Vagina (tissue), 2 donors: ENCODE measurements around the gene DUSP15.

Source experiments
- CTCF ChIP-seq, 3 experiments: fragments of 450-650 bp in 2 of 3; fragments of 200-600 bp in 1 of 3; sonication (generic) in 1 of 3; IDR thresholded peaks; one replicate each; pipeline ENCODE4 v1.5.1; 2017 to 2019; ENCODE audit warnings: antibody characterized with exemption in 3 of 3, mild to moderate bottlenecking in 2 of 3, moderate library complexity in 2 of 3
- POLR2A ChIP-seq, 2 donors: fragments of 450-650 bp; IDR thresholded peaks; one replicate each; pipeline ENCODE4 v1.6.1; 2017; ENCODE audit warnings: antibody characterized with exemption in 2 of 2, mild to moderate bottlenecking in 2 of 2, moderate library complexity in 2 of 2
- POLR2AphosphoS5 ChIP-seq, 2 donors: sonication (generic); formaldehyde crosslinking; IDR thresholded peaks; one replicate each; pipeline ENCODE4 v1.9.0; 2017; ENCODE audit warnings: antibody characterized with exemption in 2 of 2, mild to moderate bottlenecking in 2 of 2, low read depth in 1 of 2; ENCODE audit not compliant: insufficient read depth in 1 of 2

- no peak for TF ChIP-seq CTCF (IDR thresholded peaks at IDR 0.05)
- TF ChIP-seq POLR2A (IDR thresholded peaks at IDR 0.05): no peak
- TF ChIP-seq POLR2AphosphoS5 (IDR thresholded peaks at IDR 0.05; ENCODE audit: insufficient read depth in 1 of 2, low read depth in 1 of 2): no peak
Measured at GRCh38 chr20:31862506-31862905, 7.8 kb downstream of the DUSP15 start.
